GM21390 (cell line): ENCODE results near the gene HDAC10.
"Not testable (repeated sequence)": the region's sequence is repeated elsewhere in the genome, so short reads cannot be mapped to it uniquely, and the experiment has no call there.

Source experiments
- ATAC-seq: cut with Tn5 transposase; IDR thresholded peaks from one replicate; pipeline ENCODE4 v1.9.1; 2021; ENCODE audit not compliant: unreplicated experiment

The HDAC10 gene

DNA sequence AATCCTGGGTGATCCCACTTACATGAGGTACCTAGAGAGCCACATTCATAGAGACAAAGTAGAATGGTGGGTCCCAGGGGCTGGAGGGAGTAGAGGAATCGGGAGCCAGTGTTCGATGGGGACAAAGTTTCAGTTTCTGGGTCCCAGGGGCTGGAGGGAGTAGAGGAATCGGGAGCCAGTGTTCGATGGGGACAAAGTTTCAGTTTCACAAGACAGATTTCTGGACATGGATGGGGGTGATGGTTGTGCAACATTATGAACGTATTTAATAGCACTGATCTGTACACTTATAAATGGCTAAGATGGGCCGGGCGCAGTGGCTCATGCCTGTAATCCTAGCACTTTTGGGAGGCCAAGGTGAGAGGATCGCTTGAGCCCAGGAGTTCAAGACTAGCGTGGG lies 46.1 kb downstream of the HDAC10 start:
- ATAC-seq = not testable (repeated sequence)

DNA sequence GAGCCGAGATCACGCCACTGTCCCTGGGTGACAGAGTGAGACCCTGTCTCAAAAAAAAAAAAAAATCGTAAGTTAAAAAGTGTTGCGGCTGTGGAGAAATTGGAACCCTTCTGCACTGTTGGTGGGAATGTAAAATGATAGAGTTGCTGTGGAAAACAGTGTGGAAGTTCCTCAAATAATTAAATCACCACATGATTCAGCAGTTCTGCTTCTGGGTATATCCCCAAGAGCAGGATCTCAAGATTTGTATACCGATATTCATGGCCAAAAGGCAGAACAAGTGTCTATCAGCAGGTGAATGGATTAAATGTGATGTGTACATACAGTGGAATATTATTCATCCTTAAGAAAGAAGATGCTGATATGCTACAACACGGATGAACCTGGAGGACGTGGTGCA lies 46.5 kb downstream of the HDAC10 start:
- no peak for ATAC-seq

DNA sequence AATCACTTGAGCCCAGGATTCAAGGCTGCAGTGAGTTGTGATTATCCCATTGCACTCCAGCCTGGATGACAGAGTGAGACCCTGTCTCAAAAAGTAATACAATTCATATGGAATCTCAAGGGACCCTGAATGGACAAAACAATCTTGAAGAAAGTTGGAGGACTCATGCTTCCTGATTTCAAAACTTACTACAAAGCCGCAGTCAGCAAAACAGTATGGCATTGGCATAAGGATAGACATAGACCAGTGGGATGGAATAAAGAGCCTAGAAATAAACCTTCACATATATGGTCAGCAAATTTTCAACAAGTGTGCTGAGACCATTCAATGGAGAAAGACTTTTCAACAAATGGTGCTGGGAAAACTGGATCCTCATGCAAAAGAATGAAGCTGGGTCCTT lies 47.8 kb downstream of the HDAC10 start:
- ATAC-seq = no peak

DNA sequence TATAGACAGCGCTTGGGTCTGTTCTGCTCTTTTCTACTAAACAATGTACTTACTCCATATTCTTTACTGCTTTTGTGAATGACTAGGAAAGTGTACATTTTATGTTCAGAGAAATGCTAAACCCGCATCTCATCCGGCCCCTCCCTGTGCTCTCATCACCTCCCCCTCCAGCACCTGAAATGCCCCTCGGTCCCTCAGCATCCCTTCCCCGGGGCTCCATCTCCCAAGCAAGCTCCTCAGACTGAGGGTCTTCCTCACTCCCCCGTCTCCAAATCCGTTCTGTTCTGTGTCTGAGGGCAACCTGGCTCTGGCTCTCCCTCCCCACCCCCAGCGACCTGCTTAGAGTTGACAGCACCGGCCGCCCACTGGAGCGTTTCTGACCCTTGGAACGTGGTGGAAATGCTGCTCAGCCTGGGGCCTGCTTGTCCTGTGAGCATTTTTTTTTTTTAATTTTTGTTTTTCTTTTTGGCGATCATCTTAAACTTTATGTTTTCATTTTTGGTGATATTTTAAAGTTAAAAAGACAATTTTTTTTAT lies 48.9 kb downstream of the HDAC10 start:
- no peak for ATAC-seq

DNA sequence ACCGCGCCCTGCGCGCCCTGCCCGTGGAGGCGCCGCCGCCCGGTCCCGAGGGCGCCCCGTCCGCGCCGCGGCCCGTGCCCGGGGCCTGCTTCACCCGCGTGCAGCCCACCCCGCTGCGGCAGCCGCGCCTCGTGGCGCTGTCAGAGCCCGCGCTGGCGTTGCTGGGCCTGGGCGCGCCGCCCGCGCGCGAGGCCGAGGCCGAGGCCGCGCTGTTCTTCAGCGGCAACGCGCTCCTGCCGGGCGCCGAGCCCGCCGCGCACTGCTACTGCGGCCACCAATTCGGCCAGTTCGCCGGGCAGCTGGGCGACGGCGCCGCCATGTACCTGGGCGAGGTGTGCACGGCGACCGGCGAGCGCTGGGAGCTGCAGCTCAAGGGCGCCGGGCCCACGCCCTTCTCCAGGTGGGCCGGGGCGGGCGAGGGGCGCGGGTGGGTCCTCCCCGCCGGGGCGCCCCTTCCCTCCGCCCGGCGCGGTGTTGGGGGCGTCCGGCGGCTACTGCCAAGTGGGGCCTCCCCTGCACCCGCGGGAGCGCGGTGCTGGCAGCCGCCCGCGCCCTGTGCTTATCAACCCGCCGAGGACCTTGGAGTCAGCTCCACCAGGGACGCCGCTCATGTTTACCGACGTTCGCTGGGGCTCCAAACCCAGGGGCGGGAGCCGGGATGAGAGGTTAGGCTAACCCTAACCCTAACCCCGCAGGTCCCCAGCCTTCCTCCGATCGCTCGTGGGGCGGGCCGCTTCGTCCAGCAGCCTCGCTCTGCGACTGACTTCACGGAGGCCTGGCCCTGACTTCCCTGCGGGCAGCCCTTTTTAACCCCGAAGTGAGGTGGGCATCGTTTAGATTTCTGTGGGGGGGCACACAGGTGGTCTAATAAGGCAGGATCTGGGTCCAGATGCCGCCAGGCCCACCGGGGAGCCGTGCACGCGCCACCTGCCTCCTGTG lies 49.6 kb downstream of the HDAC10 start:
- peak; percentile 22 for ATAC-seq

DNA sequence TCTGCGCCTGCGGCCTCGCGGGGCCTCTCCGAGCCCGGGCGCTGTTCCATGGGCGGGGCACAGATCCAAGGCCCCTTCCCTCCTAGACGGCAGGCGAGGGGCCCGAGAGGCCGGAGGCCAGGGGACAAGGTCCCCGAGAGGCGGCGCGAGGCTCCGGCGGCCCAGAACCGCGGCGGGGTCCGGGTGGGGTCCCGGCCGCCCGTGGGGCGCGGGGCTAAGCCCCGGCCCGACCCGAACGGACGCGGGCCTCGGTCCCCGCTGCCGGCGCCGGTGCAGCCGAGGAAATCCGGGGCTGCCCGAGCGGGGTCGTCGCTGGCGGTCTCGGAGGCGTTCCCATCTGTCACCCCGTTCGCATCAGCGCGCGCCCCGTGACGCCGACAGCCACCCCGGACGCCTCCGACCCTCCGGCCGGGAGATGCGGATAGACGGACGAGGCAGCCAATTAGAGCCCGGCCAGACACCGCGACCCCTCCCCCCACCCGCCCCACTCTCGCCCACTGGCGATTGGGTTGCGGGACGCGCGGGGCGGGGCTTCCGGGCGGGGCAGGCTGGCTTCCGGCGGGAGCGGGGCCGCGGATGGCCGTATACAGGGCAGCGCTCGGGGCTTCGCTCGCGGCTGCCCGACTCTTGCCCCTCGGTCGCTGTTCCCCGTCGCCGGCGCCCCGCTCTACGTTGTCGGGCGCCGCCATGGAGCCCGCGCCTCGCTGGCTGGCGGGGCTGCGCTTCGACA lies 50.4 kb downstream of the HDAC10 start, which contains the start of gene SELENOO:
Gene SELENOO, plus strand, starts transcription at position 551 of the 730 bp plus-strand sequence. Its CDS starts 26 bp downstream, at position 577.
- peak; percentile 61 for ATAC-seq

DNA sequence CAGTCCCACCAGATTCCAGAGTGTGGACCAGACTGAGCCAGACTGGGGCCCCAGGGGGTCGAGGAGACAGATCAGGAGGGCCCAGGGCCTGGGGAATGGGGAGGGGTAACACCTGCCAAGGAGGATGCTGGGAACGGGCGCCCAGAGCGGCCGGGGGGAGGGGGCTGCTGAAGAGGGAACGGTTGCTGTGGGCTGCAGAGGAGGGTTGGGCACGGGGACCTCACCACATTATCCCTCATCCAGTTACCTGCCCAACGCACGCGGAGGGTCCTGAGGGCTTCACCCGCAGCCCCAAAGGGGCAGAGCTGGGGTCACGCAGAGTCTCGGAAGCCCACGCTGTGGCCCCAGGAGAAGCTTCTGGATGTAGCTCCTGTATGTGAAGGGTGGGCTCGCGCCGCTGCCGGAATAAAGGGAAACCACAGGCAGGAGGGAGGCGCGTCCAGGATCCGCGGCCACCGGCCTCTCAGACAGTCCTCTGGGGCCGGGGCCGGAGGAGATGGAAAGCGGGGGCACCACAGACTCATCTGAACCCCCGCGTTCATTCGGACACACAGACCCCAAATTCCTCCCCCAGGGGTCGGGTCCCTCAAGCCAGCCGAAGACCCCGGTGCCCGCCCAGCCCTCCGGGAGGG lies 51.1 kb downstream of the HDAC10 start:
- ATAC-seq = no peak

DNA sequence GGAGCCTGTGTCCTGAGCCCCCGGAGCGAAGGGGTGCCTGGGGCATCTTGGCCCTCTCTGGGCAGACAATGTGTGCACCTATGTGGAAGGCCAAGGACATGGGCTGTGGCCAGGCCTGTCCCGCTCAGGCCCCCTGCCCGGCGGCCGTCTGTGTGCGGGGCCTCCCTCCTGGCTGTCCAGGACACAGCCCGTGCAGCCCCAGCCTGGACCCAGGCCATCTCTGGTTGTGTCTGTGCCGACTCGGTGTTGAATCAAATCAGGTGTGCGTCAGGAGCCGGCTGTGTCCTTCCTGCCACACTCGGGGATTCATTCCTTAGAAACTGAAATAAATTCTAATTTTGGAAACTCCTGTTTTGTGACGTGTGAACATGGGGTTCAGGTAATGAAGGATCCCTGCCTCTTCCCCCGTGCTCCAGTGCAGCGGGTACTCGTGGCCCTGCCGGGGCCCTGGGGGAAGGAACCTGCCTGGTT lies 51.8 kb downstream of the HDAC10 start:
- ATAC-seq = no peak

DNA sequence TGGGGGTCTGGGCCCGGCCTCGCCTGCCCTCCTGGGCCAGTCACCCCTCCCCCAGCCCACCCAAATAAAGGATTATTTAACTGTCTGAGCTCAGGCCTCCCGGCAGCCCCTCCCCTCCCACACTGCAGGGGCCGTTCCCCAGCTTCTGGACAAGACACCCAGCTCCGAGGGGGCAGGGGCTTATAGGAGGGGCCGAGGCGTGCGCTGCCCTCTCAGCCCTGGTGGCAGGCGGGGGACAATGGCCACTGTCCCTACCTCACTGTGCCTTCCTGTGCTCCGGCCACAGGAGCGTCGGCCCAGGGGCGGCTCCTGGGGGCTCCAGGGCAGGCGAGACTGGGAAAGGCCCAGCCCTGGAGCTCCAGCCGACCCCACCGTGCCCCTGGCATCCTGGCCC lies 52.4 kb downstream of the HDAC10 start:
- no peak for ATAC-seq

DNA sequence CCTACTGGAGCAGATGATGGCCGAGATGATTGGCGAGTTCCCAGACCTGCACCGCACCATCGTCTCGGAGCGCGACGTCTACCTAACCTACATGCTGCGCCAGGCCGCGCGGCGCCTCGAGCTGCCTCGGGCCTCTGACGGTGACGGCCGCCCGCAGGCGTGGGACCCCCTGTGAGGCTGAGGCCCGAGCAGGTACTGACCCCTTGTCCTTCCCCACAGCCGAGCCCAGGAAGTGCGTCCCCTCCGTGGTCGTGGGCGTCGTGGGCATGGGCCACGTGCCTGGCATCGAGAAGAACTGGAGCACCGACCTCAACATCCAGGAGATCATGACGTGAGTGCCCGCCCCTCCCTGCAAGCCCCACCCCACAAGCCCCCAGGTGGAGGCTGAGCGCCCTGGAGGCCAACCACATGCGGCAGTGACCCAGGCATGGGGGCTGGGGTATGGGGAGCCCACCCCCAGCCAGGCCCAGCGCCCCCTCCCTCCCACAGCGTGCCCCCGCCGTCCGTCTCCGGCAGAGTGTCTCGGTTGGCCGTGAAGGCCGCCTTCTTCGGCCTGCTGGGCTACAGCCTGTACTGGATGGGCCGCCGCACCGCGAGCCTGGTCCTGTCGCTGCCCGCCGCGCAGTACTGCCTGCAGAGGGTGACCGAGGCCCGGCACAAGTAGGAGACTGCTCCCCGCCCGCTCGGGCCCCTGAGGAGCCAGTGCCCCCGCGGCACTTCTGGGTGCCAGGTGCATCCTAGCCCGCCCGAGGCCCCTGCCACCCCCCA lies 53.0 kb downstream of the HDAC10 start:
- no peak for ATAC-seq

DNA sequence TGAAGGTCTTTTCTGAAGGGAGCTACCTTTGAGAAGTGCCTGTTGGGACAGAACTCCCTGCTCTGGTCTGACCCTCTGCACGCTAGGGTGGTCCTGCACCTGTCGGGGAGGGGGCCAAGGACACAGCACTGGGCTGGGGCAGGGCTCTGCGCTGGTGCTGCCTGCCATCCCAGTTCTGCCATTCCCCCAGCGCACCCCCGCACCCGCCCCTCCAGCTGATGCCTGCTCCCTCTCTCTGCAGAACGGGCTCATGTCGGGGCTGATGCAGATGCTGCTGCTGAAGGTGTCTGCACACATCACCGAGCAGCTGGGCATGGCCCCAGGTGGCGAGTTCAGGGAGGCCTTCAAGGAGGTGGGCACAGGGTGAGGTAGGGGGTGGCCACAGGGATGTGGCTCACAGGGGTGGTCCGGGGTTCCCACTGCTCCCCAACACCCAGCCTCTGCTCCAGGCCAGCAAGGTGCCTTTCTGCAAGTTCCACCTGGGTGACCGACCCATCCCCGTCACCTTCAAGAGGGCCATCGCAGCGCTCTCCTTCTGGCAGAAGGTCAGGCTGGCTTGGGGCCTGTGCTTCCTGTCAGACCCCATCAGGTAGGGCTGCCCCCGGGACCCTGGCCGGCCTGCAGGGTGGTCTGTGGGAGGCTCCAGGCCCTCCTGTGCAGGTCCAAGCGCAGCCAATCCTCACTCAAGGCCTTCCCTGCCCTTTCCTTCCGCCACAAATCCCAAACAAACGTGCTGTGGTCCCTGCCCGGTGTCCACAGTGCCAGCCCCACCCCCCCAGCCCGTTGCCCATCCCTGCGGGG lies 53.9 kb downstream of the HDAC10 start:
- ATAC-seq = no peak

DNA sequence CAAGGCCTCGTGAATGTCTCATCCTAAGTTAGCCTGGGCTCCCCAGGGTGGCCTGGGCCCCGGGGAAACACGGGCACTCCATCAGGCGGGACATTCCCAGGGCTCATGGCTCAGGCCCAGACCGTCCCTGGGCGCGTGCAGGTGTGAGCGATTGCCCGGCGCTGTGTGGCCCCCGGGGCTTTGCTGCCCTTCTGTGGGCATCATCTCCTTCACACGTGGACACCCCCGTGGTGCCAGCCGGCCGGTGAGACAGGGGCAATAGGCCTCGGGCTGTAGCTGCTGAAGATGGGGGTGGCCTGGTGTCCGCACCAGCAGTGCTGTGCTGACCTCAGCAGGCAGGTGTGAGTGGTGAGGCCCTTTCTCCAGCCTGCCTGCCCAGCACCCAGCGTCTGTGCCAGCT lies 54.8 kb downstream of the HDAC10 start:
- no peak for ATAC-seq
